ENCODE data around the gene PTPRH.

Gene PTPRH

GRCh38 chr19:55224038-55224665 is 14.9 kb upstream of the PTPRH start:
- TF ChIP-seq, protein P1, sequence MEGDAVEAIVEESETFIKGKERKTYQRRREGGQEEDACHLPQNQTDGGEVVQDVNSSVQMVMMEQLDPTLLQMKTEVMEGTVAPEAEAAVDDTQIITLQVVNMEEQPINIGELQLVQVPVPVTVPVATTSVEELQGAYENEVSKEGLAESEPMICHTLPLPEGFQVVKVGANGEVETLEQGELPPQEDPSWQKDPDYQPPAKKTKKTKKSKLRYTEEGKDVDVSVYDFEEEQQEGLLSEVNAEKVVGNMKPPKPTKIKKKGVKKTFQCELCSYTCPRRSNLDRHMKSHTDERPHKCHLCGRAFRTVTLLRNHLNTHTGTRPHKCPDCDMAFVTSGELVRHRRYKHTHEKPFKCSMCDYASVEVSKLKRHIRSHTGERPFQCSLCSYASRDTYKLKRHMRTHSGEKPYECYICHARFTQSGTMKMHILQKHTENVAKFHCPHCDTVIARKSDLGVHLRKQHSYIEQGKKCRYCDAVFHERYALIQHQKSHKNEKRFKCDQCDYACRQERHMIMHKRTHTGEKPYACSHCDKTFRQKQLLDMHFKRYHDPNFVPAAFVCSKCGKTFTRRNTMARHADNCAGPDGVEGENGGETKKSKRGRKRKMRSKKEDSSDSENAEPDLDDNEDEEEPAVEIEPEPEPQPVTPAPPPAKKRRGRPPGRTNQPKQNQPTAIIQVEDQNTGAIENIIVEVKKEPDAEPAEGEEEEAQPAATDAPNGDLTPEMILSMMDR (IDR thresholded peaks at IDR 0.05; ENCODE audit: low read depth, low read length, missing control alignments): no peak
- H3K4me3 ChIP-seq (ENCODE audit: low read depth, low read length): no peak overlapping the region
- no peak for DNase-seq (ENCODE audit: low read depth)

- no peak overlapping the region for H3K4me3 ChIP-seq (ENCODE audit: low read depth, low read length)
- DNase-seq (ENCODE audit: low read depth): no peak
- TF ChIP-seq, protein P1 (IDR thresholded peaks at IDR 0.05; ENCODE audit: low read depth, low read length, missing control alignments): no peak
These were observed 14.2 kb upstream of the PTPRH start for GRCh38 chr19:55223291-55224037.

GRCh38 chr19:55220525-55220924 is 11.2 kb upstream of the PTPRH start:
- no peak overlapping the region for H3K4me3 ChIP-seq (ENCODE audit: low read depth, low read length)
- TF ChIP-seq, protein P1 (IDR thresholded peaks at IDR 0.05; ENCODE audit: low read depth, low read length, missing control alignments): no peak
- no peak for DNase-seq (ENCODE audit: low read depth)

- DNase-seq (ENCODE audit: low read depth): no peak
- no peak overlapping the region for H3K4me3 ChIP-seq (ENCODE audit: low read depth, low read length)
- TF ChIP-seq, protein P1 (IDR thresholded peaks at IDR 0.05; ENCODE audit: low read depth, low read length, missing control alignments): no peak
These were observed 7.3 kb upstream of the PTPRH start for GRCh38 chr19:55216461-55217198.

GRCh38 chr19:55213547-55213946 is 4.2 kb upstream of the PTPRH start:
- no peak overlapping the region for H3K4me3 ChIP-seq (ENCODE audit: low read depth, low read length)
- DNase-seq (ENCODE audit: low read depth): no peak
- TF ChIP-seq, protein P1 (IDR thresholded peaks at IDR 0.05; ENCODE audit: low read depth, low read length, missing control alignments): no peak

- DNase-seq (ENCODE audit: low read depth): no peak
- TF ChIP-seq, protein P1 (IDR thresholded peaks at IDR 0.05; ENCODE audit: low read depth, low read length, missing control alignments): peak; percentile 50
- H3K4me3 ChIP-seq (ENCODE audit: low read depth, low read length): no peak overlapping the region
These were observed 3.1 kb upstream of the PTPRH start for GRCh38 chr19:55212447-55212846.
